Measurements from ENCODE around the gene JCHAIN.
A peak's percentile ranks its signal among the peaks of the same experiment; 100 is the strongest.
"Not testable (repeated sequence)": the region's sequence is repeated elsewhere in the genome, so short reads cannot be mapped to it uniquely, and the experiment has no call there.

The JCHAIN gene

DNA sequence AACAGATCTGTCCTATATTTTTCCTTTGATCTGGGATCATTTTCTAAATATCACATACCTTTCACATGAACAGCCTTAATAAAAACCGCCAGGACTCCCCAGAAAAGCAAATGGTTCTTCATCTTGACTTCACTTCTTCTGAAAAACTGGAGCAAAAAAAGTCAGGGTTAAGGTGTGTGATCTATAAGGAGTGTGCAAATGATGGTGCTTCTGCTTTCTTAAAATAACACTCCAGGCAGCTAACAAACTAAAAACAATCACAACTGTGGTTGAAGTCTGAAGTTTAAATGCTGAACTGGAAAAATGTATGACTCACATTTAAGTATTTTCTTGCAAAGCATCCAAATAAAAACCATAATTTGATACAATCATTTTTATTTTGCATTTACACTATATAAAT lies at the start of gene JCHAIN:
Gene JCHAIN, minus strand, starts transcription at position 140 of the 400 bp plus-strand sequence. Its CDS starts 18 bp downstream, at position 122.
- no peak for DNase-seq (ENCODE audit: low read depth in 2 of 2)

DNA sequence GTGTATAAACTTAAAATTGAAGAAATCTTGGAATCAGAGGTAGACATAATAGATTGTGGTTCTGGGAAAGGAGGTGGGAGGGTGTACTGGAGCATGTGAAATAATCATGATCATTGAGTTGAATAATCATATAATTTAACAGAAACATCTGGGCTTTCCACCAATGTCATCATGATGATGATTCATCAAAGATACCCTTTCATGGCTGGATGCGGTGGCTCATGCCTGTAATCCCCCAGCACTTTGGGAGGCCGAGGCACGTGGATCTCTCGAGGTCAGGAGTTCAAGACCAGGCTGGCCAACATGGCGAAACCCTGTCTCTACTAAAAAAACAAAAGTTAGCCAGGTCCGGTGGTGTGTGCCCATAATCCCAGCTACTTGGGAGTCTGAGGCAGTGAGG lies 48.8 kb upstream of the JCHAIN start:
- no peak for DNase-seq (ENCODE audit: low read depth in 2 of 2)

DNA sequence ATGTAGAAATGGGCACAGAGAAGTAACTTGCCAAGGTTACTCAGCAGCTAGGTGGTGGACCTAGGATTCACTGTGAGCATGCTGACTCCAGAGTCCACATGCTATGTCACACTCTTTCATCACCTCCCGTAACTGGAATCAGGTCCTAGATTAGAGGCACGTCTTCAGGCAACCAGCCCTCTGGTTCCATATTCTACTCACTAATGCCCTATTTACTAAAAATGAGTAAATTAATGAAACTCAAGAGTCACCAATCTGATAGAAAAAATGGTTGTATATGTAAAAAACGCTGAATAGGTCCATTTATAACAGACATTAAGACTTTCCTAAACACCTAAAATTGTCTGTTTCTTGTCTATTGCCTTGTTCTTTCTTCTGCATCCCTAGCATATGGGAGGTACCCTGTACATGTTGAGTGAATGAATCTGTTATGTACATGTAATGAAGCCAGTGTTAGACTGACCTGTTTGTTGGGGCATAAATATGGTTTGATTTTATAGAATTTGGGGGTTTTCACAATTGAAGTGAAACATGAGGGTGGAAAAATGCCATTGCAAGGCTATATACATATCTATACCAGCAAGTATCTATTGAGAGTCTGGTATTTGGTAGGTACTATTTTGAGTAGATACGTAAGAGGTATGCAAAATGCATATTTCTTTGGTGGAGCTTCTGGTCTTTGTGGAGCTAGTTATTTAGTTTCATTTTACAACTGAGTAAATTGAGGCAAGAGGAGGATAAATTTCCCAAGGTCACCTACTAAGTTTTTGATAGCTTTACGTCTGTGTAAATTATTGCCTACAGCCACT lies 48.0 kb upstream of the JCHAIN start:
- no peak for DNase-seq (ENCODE audit: low read depth in 2 of 2)

DNA sequence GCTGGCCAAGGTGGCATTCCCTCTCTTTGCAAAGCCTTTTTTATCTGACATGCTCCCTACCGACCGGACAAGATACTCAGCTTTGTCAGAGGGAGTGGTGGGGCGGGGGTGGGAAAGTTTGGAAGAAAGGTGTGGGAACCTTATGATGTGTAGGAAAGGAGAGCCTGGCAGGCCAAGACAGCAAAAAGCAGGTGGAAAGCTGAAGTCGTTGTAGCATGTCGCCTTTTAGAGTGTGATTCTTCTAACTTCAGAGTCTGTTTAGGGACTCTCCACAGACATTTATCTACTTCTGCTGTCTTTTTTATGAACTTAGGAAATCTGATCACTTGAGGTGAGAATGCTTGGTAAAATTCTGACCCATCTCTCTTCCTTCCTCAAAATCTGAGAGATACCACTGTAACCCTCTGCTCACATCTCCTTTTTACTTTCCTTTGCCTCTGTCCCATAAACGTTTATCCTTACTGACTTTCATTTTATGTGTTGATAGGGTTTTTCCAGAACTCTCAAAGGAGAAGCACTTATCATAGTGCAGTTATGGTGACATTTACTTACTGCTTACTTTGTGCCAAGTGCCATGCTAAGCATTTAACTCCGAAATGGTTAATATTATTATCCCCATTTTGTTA lies 47.3 kb upstream of the JCHAIN start:
- no peak for DNase-seq (ENCODE audit: low read depth in 2 of 2)

DNA sequence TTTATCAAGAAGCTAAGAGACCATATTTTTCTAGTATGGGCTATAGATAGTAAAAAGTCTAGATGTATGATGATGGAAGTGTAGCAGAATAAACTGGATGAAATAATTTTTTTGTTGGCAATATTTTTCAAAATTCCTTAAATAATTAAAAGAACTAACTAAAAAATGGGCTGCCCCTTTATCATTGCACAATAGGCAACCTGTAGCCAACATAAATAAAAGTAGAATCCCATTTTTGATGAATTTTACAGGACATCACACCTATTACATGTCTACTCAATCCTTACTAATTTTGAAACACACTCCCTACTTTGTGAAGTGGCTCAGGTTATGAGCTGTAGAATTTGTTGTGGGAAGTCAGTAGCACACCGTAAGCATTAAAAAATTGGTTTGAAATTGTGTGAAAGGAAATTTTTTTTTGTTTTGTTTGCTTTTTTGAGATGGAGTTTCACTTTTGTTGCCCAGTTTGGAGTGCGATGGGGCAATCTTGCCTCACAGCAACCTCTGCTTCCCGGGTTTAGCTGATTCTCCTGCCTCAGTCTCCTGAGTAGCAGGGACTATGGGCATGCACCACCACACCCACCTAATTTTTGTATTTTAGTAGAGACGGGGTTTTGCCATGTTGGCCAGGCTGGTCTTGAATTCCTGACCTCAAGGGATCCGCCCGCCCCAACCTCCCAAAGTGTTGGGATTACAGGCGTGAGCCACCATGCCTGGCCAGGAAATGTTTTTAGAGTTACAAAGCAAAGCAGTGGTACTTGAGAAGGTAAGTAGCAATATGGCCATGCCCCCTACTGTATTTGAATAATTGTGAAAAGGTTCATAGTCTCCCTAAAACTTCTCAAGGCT lies 46.5 kb upstream of the JCHAIN start:
- no peak for DNase-seq (ENCODE audit: low read depth in 2 of 2)

DNA sequence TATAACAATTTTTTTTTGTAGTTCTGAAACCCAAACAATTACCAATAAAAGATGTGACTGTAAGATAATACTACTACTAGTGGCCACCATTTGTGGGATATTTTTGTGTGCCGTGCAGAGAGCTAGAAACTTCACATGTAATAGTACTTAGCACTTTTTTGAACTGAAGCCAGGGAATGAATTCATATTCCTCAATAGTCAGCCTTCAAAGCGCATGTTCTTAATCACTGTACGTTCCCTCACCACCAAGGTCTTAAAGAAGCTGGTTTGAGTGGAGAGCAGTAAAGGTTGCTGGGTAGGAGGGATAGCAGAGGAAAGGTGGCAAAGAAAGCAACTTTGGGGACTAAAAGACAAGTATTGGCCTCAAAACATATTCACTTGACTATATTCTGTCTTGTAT lies 45.8 kb upstream of the JCHAIN start:
- DNase-seq (ENCODE audit: low read depth in 2 of 2) = no peak

DNA sequence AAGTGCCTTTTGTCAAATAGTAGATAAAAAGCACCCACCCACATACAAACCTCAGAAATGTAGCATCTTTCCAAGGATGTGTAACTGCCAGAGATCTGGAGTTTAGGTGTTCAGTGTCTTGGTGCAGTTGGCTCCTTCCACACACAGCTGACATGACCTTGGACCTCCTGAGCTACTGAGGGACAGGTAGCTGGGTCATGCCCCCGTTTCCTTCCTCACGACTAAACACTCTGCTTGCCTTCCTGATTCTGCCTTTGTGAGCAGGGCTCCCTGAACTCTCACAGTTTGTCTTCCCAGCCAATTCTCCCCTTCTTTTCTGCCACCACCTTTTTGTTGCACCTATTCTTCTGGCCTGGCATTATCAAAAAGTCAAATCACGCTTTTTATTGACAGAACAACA lies 45.3 kb upstream of the JCHAIN start:
- DNase-seq (ENCODE audit: low read depth in 2 of 2) = no peak

DNA sequence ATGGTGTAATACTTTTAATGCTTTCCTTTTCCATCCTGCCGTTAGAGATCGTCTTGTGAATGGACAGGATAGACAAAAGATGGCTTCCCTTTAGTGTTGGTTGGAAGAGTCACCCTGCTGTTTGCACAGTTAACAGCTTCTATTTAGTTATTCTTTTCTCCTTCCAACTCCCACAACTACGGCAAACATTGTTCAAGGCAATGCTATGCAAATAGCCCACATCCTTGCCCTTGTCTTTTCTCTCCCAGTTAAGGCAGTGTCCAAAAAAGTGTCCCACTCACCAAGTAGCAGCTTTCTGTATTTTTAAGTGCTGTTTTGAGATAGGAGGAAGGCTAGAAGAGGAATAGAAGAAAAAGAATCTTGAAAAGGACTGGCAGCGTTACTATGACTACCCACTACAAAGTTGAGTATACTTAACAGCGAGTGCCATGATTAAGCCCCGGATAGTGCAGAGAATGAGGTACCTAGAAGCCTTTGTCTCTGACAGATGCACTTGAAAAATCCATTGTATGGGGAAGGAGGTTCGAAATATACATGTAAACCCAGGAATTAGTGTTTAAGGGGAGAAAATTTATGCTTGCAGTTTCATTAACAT lies 43.4 kb upstream of the JCHAIN start:
- no peak for DNase-seq (ENCODE audit: low read depth in 2 of 2)

DNA sequence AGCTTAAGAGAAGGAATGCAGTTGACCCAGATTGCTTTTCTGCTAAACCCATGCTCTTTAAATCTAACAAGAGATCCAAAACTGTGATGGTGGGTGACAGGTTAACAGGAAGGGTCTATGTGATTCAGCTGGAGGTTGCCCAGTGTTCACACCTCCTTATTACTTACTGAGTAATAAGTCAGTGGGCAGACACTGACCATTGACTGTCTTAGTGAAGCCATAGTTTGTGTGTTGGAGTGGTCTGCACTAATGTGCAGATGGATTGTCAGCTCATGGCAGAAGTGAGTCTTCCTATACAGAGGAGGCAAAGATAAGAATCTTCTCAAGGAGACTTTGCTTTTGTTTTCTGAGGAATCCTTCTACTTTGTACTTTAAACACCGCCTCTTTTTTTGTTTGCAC lies 40.2 kb upstream of the JCHAIN start:
- DNase-seq (ENCODE audit: low read depth in 2 of 2) = no peak

DNA sequence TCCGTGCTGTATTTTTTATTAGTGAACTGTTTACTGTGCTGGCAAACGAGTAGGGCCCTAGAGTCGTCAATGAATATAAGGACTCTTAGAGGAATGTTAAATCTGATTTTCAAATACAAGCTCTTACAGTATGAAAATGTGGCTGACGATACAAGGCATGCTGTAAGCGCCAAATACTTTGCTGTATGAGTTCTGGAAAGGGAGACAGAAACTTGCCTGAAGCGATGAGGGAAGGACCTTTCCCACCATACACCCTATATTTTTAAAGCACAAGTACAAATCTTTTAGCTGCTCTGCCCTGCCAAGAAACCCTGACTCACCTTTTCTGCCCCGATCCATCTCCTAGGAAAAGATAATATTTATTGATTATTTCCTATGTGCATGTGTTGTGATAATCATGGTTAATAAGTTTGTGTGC lies 39.7 kb upstream of the JCHAIN start:
- no peak for DNase-seq (ENCODE audit: low read depth in 2 of 2)

DNA sequence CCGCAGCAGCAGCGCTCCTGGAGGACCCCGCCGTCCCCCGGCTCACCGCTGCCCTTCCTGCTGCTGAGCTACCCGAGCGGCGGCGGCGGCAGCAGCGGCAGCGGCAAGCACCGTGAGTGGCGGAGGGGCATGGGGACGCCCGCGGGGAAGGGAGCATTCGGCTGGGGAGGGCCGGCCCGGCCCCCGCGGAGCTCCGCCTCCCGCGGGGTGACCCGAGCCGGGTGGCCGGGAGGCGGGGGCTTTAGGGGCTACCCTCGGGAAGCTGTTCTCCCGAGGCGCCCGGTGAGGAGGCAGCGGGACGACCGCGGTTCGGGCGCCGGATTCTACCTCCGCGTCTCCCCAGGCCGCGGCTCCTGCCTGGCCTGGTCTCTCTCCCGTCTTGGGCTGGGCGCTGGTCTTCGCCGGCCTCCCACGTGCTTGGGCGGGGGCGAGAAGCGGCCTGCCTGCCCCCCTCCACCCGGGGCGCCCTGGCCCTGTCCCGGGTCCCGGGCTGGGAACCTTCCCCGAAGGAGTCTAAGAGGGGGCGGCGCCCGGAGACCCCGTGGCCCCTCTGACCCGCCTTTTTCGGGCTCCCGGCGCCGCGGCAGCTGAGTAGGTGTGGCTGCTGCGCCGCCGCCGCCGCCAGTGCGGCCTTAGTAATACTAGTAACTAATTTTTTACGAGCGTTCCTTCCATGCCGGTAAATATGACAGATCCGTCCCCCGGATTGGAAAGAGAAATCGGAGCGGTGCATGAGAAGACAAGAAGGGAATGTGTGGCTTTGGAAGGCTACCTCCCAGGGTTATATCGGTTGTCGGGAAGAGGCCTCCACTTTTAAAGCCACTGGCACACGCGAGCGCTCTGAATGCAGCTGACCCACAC lies 39.1 kb upstream of the JCHAIN start:
- peak; percentile 52 to 65 for DNase-seq (ENCODE audit: low read depth in 2 of 2)

DNA sequence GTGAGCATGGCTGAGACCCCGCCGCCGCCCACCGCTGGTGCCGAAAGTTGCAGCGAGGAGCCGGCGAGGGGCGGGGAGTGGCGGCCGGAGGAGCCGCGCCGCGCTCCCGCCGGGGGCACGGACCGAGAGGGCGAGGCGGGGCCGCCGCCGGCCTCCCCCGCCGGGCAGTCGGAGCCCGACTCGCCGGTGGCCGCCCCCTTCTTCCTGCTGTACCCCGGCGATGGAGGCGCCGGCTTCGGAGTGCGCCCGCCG lies 38.5 kb upstream of the JCHAIN start:
- peak in 1 of 2 donors; percentile 32 for DNase-seq (ENCODE audit: low read depth in 2 of 2)

DNA sequence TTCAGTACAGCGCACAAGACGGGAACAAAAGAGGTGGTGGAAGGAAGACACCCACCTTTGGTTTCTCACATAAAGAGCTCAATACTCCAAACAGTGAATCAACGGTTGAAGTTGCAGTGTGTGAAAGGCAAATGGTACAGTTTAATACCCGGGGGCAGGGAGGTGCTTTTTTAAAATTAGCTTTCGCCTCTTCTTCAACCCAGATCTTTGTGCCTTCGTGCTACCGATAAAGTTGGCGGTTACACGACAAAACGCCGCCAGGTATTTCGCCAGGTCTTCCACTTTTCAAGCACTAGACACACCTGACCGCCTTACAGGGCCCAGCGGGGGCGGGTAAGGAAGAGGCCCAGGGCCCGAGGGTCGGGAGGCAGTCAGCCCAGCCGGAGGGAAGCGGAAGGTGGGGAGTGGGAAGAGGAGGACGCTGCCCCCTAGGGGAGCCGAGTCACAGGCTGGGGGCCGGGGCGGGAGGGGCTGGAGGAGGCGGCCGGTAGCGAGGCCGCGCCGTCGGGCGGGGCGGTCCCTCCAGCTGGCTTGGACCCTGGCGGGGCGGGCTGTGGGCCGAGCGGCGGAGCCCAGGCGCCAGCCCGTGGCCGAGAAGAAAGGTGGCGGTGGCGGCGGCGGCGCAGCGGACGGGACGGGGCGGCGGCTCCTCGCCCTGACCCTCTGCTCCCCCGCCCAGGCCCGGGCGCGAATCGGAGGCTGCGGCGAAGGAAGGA lies 38.1 kb upstream of the JCHAIN start:
- DNase-seq (ENCODE audit: low read depth in 2 of 2) = peak; percentile 22 to 42

DNA sequence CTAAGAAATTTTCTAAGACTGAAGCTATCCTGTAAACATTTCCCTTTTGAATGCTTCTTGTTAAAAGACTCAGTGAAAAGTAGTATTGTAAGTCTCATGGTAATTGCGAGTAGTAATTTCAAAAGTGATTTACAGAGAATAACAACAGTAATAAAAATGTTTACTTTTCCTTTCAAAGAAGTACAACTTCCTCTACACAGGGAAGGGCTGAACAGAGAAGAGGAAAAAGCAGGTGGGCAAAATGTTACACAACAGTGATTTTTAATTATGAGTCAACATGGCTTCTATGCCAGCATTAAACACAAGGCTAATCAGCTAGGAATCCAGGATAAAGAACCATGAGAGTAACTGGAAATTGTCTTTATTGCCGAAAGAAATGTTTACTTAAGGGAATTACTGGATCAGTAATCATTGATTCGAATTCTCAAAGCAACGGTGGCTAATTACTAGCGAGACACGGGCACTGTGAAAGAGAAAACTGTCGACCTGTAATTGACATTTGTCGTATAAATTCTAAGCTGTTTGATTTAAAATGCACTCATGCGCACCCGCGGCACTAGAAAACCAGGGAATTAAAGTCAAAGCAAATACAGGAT lies 37.4 kb upstream of the JCHAIN start:
- no peak for DNase-seq (ENCODE audit: low read depth in 2 of 2)

DNA sequence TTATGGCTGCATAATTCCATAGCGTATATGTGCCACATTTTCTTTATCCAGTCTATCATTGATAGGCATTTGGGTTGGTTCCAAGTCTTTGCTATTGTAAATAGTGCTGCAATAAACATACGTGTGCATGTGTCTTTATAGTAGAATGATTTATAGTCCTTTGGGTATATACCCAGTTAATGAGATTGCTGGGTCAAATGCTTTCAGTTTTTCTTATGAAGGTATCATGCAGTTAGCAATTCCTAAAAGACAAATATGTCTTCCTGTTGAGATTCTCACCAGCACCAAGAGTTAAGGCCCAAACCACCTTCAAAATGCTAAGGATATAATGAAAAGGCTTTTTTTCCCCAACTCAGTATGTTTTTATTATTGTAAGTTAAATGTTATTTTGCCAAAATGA lies 36.3 kb upstream of the JCHAIN start:
- not testable (repeated sequence) for DNase-seq (ENCODE audit: low read depth in 2 of 2)

DNA sequence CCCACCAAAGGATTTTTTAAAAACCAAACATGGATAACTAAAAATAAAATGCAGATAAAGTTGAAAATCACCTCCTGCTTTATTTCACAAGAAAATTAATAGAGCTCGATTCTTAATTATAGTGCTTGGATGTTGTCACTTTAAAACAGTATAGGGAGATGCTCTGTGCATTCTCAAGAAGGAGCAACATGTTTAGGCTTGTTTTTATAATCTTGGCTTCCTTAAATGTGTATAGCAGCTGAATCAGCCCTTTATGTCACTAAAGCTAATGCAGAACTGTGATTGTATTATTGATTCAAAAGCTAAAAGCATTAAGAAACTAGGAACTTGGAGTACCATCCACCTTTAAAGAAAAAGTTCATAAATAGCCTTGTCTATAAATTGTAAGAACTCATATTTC lies 35.0 kb upstream of the JCHAIN start:
- no peak for DNase-seq (ENCODE audit: low read depth in 2 of 2)

DNA sequence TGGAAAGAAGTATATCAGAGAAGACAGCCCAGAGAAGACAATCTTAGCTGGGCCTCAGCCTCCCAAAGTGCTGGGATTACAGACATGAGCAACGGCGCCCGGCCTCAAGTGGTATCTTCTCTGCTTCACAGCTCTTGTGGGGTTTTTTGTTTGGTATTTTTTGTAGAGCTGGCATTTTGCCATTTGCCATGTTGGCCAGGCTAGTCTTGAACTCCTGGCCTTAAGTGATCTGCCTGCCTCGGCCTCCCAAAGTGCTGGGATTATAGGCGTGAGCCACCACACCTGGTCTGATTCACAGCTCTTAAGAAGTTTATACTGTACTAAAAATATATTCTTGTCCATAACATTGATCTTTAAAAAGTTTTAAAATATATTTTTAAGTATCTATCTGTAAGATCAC lies 34.4 kb upstream of the JCHAIN start:
- no peak for DNase-seq (ENCODE audit: low read depth in 2 of 2)

DNA sequence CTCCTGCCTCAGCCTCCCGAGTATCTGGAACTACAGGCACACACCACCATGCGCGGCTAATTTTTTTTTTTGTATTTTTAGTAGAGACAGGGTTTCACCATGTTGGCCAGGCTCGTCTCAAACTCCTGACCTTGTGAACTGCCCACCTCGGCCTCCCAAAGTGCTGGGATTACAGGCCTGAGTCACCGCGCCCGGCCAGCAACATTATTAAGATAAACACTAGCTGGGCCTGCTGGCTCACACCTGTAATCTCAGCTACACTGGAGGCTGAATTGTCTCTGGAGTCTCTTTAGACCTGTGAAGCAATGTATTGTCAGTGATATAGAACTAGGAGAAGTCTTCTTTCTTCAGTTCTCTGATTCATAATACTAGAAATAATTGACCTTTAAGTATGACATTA lies 32.1 kb upstream of the JCHAIN start:
- DNase-seq (ENCODE audit: low read depth in 2 of 2) = not testable (repeated sequence)

DNA sequence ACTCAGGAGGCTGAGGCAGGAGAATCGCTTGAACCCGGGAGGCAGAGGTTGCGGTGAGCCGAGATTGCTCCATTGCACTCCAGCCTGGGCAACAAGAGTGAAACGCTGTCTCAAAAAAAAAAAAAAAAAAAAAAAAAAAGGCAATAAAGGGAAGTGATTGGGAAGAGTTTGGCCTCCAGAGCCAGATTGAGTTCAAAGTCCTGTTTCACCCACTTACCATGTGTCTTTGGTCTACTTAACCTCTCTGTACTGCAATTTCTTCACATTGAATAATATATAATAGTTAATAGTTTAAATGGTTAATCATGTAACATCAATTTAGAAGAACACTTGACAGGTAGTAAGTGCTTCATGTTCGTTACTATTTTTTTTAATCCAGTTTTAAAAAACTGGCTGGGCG lies 28.3 kb upstream of the JCHAIN start:
- DNase-seq (ENCODE audit: low read depth in 2 of 2) = not testable (repeated sequence)

DNA sequence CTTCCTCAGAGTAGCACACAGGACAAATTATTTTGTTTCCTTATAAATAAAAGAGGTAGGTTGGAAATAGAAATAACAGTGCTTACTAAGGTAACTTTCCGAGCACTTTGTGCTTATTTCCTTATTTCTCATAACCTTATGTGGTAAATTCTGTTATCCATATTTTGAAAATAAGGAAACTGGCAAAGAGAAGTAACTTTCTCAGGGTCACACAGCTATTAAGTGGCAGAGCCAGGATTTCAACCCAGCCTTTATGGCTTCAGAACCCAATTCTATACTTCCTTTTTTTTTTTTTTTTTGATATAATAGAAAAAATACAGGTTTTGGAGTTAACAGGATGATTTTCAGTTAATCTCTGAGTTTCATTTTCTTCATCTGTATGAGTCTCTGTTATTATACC lies 25.4 kb upstream of the JCHAIN start:
- DNase-seq (ENCODE audit: low read depth in 2 of 2) = no peak
